AG09319 (cell line): ENCODE data around the gene ANKS4B.

Experiments
- DNase-seq: peaks from one replicate; pipeline ENCODE4 v3.0.0-alpha.2; 2010; ENCODE audit warnings: low read depth; ENCODE audit errors: extremely low read depth
- TF ChIP-seq, protein P1 (sequence below): IDR thresholded peaks from 2 replicates; pipeline ENCODE4 v1.5.1; 2011; ENCODE audit warnings: low read depth, mild to moderate bottlenecking, inconsistent platforms, low read length, moderate library complexity

Gene ANKS4B

DNA sequence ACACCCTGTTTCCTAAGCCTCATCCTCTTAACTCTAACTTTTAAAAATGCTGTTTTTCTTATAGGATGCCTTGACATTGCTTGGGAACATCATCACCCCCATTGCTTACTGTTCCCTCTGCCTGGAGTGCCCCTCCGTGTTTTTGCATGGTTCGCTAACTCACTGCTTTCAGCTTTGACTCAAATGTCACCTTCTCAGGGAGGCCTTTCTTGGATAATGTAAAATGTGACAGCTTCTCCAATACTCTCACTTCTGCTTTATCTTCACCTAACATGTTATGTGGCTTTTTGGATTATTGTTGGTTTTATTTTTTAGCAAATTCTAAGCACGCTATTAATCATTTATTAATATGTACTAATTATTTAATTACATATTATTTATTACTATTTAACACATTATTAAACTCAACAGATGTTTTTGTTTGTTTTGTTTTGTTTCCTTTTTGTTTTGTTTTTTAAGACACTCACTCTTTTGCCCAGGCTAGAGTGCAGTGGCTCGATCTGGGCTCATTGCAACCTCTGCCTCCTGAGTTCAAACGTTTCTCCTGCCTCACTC is 40.8 kb downstream of the ANKS4B start:
- DNase-seq = no peak

DNA sequence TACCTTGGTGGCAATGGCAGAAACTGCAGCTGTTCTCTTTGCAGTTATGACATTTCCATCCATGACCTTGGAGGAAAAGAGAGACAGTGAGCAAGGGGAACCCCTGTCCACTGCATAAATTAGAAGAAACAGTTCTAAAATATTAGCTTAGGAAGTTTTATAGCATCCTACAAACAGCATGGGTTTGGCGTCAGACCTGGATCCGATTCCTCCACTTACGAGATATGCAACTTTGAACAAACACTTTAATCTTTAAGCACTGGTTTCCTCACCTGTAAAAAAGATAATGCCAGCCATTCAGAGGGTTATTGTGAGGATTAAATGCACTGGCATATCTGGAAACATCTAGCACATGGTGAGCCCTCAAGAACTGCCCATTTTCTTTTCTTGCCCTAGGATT is 42.0 kb downstream of the ANKS4B start:
- DNase-seq = no peak
- TF ChIP-seq, protein P1, sequence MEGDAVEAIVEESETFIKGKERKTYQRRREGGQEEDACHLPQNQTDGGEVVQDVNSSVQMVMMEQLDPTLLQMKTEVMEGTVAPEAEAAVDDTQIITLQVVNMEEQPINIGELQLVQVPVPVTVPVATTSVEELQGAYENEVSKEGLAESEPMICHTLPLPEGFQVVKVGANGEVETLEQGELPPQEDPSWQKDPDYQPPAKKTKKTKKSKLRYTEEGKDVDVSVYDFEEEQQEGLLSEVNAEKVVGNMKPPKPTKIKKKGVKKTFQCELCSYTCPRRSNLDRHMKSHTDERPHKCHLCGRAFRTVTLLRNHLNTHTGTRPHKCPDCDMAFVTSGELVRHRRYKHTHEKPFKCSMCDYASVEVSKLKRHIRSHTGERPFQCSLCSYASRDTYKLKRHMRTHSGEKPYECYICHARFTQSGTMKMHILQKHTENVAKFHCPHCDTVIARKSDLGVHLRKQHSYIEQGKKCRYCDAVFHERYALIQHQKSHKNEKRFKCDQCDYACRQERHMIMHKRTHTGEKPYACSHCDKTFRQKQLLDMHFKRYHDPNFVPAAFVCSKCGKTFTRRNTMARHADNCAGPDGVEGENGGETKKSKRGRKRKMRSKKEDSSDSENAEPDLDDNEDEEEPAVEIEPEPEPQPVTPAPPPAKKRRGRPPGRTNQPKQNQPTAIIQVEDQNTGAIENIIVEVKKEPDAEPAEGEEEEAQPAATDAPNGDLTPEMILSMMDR = no peak

More for the DNA sequence above, 40.8 kb downstream of the ANKS4B start:
- TF ChIP-seq, protein P1 = no peak

DNA sequence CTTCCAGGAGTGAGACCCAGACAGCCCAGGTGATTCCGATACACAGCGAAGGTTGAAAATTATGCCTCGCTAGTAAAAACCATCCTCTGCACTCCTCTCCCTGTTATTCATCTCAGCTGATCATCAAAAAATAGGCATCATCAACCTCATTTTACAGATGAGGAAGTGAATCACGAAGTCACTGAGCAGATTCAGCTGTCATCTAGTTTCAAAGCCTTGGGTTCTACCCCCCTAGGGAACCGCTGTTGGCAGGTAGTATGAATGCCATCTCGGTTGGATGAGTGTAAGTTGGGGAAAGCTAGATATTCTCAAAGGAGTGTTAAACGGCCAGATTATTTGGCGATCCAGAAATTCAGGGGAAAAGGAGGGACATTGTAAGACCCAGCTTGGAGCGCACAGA is 42.6 kb downstream of the ANKS4B start:
- DNase-seq = no peak
- TF ChIP-seq, protein P1 = no peak

DNA sequence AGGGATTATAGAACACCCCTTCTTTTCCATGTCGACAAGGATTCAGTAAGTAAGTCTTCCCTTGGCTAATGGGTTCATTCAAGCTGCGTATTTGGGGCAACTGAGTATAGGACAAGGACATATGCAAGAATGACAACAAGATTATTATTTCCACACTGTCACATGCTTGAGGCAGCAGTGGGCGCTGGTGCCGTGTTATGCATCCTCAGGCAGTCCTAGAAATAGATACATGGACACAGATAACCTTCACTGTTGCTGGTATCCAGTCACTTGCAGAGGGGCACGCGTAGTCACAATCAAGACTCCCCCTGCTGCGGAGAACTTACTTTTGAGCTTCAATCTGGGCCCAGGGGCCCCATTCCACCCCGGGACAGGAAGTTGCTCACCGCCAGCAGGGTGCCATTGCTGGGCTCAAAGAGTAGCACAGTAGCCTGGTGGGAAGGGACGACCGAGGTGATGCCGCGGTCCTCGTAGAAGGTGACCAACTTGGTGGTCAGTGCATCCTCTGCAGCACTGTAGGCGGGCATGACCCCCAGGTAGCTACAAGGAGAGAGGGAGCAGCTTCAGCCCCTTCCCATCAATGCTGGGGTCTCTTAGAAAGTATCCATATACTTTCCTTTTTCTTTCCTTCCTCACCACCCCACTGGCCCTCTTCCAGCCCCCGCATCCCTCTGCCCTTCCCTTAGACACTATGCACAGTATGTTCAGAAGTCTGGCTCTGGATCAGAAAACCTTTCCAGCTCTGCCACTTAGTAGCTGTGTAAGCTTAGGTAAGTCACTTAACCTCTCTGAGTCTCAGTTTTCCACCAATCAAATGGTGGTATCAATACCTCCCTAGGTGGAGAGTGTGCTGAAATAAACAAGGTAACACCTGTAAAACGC is 43.8 kb downstream of the ANKS4B start:
- TF ChIP-seq, protein P1 = no peak
- no peak for DNase-seq

DNA sequence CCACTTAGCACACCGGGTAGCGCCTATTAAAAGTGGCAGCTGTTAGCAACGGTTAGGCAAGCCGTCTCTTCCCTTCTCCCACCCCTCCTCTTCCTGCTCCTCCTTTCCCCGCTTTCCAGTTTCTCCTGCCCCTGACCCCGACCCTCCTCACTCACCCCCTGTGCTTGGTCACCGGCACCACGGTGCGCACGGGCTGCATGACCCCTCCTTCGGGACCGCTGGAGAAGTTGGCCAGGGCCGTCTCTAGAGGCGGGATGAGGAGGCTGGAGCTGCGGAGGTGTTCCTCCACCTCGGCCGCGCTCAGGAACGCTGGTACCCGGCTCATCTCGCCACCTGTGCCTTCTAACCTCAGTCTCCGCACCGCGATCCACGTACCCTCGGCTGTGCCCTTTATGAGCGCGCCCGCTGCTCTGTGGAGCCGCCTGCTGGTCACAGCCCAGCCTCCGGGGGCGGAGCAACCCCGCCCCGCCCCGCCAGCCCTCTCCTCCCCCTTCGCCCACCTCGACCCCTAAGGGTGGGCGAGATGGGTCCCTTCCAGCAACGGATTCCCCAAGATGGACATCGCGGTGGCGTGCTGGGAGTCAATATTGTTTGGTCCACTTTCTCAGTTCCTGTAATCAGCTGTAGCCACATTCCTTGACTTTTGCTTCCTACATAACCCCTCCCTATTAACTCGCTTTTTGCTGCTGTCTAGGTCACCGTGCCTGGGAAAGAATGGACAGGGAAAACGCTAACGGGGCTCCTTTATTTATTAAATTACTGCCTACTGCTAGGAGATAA is 44.6 kb downstream of the ANKS4B start, which contains the start of gene CRYM:
Gene CRYM, minus strand, starts transcription at position 364 of the 780 bp plus-strand sequence. Its CDS starts 39 bp downstream, at position 325.
- no peak for DNase-seq
- TF ChIP-seq, protein P1 = peak; percentile 78

DNA sequence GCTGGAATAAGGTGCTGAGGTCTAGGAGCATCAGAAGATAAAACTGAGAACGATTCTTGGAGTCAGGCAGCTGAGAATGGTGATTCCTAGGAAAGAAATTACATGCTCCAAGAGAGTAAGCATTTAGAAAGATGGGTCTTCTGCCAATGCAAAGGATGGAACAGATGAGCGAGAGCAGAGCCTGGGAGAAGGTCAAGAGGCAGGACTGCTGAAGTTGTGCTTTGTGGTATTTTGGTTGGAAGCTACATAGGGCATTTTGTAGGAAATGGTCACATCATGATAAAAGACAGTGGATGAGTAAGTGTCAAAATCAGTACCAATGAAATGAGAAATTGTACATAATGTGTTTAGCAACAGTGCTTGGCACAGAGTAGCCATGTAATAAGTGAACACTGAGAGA is 46.0 kb downstream of the ANKS4B start:
- TF ChIP-seq, protein P1 = no peak
- no peak for DNase-seq
